Upper lobe of right lung (tissue), 1 donor: ENCODE data around the gene NAT16. TPM values are rescaled to one million over a fixed set of nuclear protein-coding genes. Genes with fewer than 3 reads are reported as not detected.
A peak's percentile ranks its signal among the peaks of the same experiment; 100 is the strongest.

Experiments used
- ATAC-seq: fragments of 200-7000 bp; cut with Tn5 transposase; one replicate; pipeline ENCODE4 v1.9.1; 2020; ENCODE audit warnings: mild to moderate bottlenecking, moderate library complexity
- DNase-seq: peaks from one replicate; pipeline ENCODE4 v3.0.0-alpha.2; 2020
- H3K27ac ChIP-seq: fragments of 200-600 bp; one replicate; pipeline ENCODE4 v1.8.0; 2022
- H3K27me3 ChIP-seq: fragments of 200-600 bp; one replicate; pipeline ENCODE4 v1.8.0; 2022; ENCODE audit warnings: mild to moderate bottlenecking
- H3K36me3 ChIP-seq: fragments of 200-600 bp; one replicate; pipeline ENCODE4 v1.8.0; 2022
- H3K4me1 ChIP-seq: fragments of 200-600 bp; one replicate; pipeline ENCODE4 v1.8.0; 2022
- H3K4me3 ChIP-seq: fragments of 200-600 bp; one replicate; pipeline ENCODE4 v1.8.0; 2022; ENCODE audit warnings: mild to moderate bottlenecking
- H3K9me3 ChIP-seq: fragments of 200-600 bp; one replicate; pipeline ENCODE4 v1.8.0; 2022
- intact Hi-C: fragments of 100-400 bp; cut with DNase I; formaldehyde crosslinking; loops from one replicate; pipeline ENCODE4 v1.11.0; 2022
- total RNA-seq: library from RNA; stranded (reverse); fragmentation: NEBNext Ultra II Directional; extraction: Animal tissue kit (Norgen Biotek cat#: 25700); gene quantifications from one replicate; pipeline ENCODE4 v1.2.1, GENCODE V29; 2021
- TF ChIP-seq, protein P1 (sequence below): fragments of 200-600 bp; IDR thresholded peaks from one replicate; pipeline ENCODE4 v1.8.0; 2022; ENCODE audit warnings: antibody characterized with exemption
- donor health status: DM: no; HTN: yes; CAD: no; lungs with severe emphysema.

NAT16 gene
- total RNA-seq, 1 donor from 2014 or later, result not detected

GRCh38 chr7:101153969-101154692 lies 26.0 kb downstream of the NAT16 start, which contains the start of gene AP1S1:
Gene AP1S1, plus strand, starts transcription at chr7:101154476. Its CDS starts 39 bp downstream, at chr7:101154515.
- intact Hi-C loops, result no loop called here
- peak; percentile 98 for DNase-seq
- H3K27ac ChIP-seq, result peak within 1 kb of the TSS; percentile 51
- no peaks in the 10 kb centered on the region for H3K9me3 ChIP-seq
- peak; percentile 99 for ATAC-seq
- H3K4me3 ChIP-seq, result peak within 1 kb of the TSS; percentile 83
- peaks cover 10% of the 10 kb centered on the region for H3K36me3 ChIP-seq
- H3K27me3 ChIP-seq, result no peaks in the 10 kb centered on the region
- TF ChIP-seq, protein P1, sequence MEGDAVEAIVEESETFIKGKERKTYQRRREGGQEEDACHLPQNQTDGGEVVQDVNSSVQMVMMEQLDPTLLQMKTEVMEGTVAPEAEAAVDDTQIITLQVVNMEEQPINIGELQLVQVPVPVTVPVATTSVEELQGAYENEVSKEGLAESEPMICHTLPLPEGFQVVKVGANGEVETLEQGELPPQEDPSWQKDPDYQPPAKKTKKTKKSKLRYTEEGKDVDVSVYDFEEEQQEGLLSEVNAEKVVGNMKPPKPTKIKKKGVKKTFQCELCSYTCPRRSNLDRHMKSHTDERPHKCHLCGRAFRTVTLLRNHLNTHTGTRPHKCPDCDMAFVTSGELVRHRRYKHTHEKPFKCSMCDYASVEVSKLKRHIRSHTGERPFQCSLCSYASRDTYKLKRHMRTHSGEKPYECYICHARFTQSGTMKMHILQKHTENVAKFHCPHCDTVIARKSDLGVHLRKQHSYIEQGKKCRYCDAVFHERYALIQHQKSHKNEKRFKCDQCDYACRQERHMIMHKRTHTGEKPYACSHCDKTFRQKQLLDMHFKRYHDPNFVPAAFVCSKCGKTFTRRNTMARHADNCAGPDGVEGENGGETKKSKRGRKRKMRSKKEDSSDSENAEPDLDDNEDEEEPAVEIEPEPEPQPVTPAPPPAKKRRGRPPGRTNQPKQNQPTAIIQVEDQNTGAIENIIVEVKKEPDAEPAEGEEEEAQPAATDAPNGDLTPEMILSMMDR, result no peak
- peaks cover 8% of the 10 kb centered on the region for H3K4me1 ChIP-seq

DNA sequence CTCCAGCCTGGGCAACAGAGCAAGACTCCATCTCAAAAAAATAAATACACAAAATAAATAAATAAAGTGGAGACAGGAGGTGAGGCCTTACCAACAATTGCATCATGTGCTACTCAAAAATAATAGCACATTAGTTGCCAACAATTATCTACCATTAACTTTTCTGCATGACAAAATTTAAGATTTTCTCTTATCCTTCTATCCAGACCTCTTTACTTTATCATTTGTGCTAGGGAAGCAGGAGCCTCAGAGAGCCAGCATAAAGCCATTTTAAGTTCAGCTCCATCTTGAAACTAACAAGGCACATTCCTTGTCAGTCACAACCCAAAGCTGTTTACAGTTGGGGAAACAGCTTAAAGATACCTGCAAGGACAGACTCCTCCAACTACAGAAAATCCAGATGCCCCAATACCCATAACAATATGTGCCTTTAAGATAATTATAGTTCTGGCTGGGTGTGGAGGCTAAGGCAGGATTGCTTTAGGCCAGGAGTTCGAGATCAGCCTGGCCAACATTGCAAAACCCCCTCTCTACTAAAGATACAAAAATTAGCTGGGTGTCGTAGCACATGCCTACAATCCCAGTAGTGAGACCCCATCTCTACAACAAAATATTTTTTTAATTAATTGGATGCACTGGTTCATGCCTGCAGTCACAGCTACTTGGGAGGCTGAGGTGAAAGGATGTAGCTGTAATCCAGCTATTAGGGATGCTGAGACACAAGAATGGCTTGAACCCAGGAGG lies 28.0 kb downstream of the NAT16 start:
- no peak overlapping the region for H3K27ac ChIP-seq
- H3K36me3 ChIP-seq, result no peaks in the 10 kb centered on the region
- H3K4me1 ChIP-seq, result peaks cover 8% of the 10 kb centered on the region
- H3K9me3 ChIP-seq, result no peaks in the 10 kb centered on the region
- DNase-seq, result no peak
- ATAC-seq, result no peak
- intact Hi-C loops, result no loop called here
- no peak overlapping the region for H3K4me3 ChIP-seq
- TF ChIP-seq, protein P1, result no peak
- peaks cover 10% of the 10 kb centered on the region for H3K27me3 ChIP-seq

DNA sequence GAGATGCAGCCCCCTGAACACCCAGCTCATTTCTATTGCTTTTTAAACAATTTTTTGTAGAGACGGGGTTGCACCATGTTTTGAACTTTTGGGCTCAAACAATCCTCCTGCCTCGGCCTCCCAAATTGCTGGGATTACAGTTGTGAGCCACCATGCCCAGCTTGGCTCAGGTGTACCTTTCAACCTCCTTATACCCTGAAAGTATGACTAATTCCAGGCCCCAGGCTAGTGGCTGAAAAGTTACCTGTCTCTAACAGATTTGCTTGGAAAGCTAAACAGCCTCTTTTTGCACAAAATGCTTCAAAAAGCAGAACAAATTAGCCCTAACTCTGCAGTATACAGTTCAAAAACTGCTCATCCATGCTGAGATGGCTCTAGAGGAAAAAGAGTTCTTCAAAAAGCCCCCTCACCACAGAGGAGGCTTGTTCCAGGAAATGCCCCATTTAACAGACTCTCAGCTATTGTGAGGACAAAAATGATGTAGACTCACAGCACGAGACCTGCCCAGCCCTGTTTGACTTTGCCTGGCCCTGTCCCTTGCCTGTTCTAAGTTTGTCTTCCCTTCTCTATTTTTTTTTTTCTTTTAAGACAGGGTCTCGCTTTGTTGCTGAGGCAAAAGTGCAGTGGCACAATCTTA lies 39.2 kb downstream of the NAT16 start:
- intact Hi-C loops, result loop anchor here (5.0 kb wide), 1 partner anchor 141 kb away; no protein-coding TSS in a partner anchor
- Histone ChIP-seq H3K27ac (no peak overlapping the region), H3K9me3 (no peaks in the 10 kb centered on the region), H3K27me3 (no peaks in the 10 kb centered on the region), H3K36me3 (no peaks in the 10 kb centered on the region), H3K4me1 (peaks cover 16% of the 10 kb centered on the region), H3K4me3 (no peak overlapping the region)
- no peak for ATAC-seq
- DNase-seq, result no peak
- TF ChIP-seq, protein P1, result no peak

- TF ChIP-seq, protein P1, result no peak
- Histone ChIP-seq H3K9me3 (no peaks in the 10 kb centered on the region), H3K27me3 (no peaks in the 10 kb centered on the region), H3K27ac (no peak overlapping the region), H3K4me1 (peaks cover 16% of the 10 kb centered on the region), H3K36me3 (no peaks in the 10 kb centered on the region), H3K4me3 (no peak overlapping the region)
- intact Hi-C loops, result loop anchor here (5.0 kb wide), 1 partner anchor 142 kb away; no protein-coding TSS in a partner anchor
- no peak for DNase-seq
- ATAC-seq, result no peak
Measured at GRCh38 chr7:101140339-101140699, 39.8 kb downstream of the NAT16 start.

DNA sequence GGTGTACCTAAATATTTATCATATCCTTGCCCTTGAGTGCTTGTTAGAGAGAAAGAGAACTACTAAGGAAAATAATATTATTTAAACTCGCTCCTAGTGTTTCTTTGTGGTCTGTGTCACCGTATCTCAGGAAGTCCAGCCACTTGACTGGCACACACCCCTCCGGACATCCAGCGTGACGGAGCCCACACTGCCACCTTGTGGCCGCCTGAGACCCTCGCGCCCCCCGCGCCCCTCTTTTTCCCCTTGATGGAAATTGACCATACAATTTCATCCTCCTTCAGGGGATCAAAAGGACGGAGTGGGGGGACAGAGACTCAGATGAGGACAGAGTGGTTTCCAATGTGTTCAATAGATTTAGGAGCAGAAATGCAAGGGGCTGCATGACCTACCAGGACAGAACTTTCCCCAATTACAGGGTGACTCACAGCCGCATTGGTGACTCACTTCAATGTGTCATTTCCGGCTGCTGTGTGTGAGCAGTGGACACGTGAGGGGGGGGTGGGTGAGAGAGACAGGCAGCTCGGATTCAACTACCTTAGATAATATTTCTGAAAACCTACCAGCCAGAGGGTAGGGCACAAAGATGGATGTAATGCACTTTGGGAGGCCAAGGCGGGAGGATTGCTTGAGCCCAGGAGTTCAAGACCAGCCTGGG lies 41.8 kb downstream of the NAT16 start:
- Histone ChIP-seq H3K27me3 (no peaks in the 10 kb centered on the region), H3K9me3 (no peaks in the 10 kb centered on the region), H3K36me3 (no peaks in the 10 kb centered on the region), H3K4me1 (peaks cover 16% of the 10 kb centered on the region), H3K27ac (peak overlapping the region; percentile 55), H3K4me3 (no peak overlapping the region)
- peak; percentile 90 for ATAC-seq
- peak; percentile 84 for DNase-seq
- TF ChIP-seq, protein P1, result peak; percentile 78
- intact Hi-C loops, result loop anchor here (5.0 kb wide), 1 partner anchor 41 kb away; no protein-coding TSS in a partner anchor
